ENCODE data around the gene KCTD21. TPM values are rescaled to one million over a fixed set of nuclear protein-coding genes. Genes with fewer than 3 reads are reported as not detected.

KCTD21 gene
- total RNA-seq, 1 experiment from 2014 or later, result 9.7 TPM

- intact Hi-C loops (cut with micrococcal nuclease; ENCODE audit: unreplicated experiment) (no loop called here), in situ Hi-C loops (cut with HindIII; ENCODE audit: low pct_unique_long_range_greater_than_20kb, low sequenced_read_pairs) (no loop called here)
- H3K4me3 ChIP-seq (ENCODE audit: low read depth in 2 of 2, low read length in 2 of 2), result no peak overlapping the region
- DNase-seq (ENCODE audit: low read depth, low spot score) (no peak), ATAC-seq (no peak)
- ChIA-PET POLR2A (no interaction called here), CTCF (no interaction called here)
- H3K27ac ChIP-seq (ENCODE audit: low read length), result no peak overlapping the region
- no TSS peak for BruUV-seq (replicated peaks)
- no peaks in the 10 kb centered on the region for H3K9me3 ChIP-seq (ENCODE audit: control insufficient read depth, insufficient read depth, low read depth, low read length)
- H3K36me3 ChIP-seq (ENCODE audit: control insufficient read depth, insufficient read depth, low read length), result no peaks in the 10 kb centered on the region
- no peak for TF ChIP-seq REST (IDR thresholded peaks at IDR 0.05; ENCODE audit: insufficient read depth in 1 of 2, low read depth in 2 of 2, low read length in 1 of 2)
- H3K27me3 ChIP-seq (ENCODE audit: control insufficient read depth, insufficient read depth, low read length), result no peaks in the 10 kb centered on the region
- H3K4me1 ChIP-seq (ENCODE audit: control insufficient read depth, insufficient read depth, low read length), result no peaks in the 10 kb centered on the region
These were observed 26.5 kb downstream of the KCTD21 start for GRCh38 chr11:78161962-78162371.

GRCh38 chr11:78161346-78161745, 27.1 kb downstream of the KCTD21 start:
- H3K4me1 ChIP-seq (ENCODE audit: control insufficient read depth, insufficient read depth, low read length), result peaks cover 5% of the 10 kb centered on the region
- TF ChIP-seq SIN3A (IDR thresholded peaks at IDR 0.05; ENCODE audit: borderline replicate concordance, insufficient read depth, low read depth, low read length) (no peak), TCF7L2 (IDR thresholded peaks at IDR 0.05; ENCODE audit: low read depth, low read length) (no peak)
- no TSS peak for BruUV-seq (replicated peaks)
- no peaks in the 10 kb centered on the region for H3K27me3 ChIP-seq (ENCODE audit: control insufficient read depth, insufficient read depth, low read length)
- ATAC-seq (no peak), DNase-seq (ENCODE audit: low read depth, low spot score) (no peak)
- ChIA-PET POLR2A (no interaction called here), CTCF (no interaction called here)
- in situ Hi-C loops (cut with HindIII; ENCODE audit: low pct_unique_long_range_greater_than_20kb, low sequenced_read_pairs) (no loop called here), intact Hi-C loops (cut with micrococcal nuclease; ENCODE audit: unreplicated experiment) (no loop called here)
- H3K4me3 ChIP-seq (ENCODE audit: low read depth in 2 of 2, low read length in 2 of 2), result no peak overlapping the region
- no peaks in the 10 kb centered on the region for H3K9me3 ChIP-seq (ENCODE audit: control insufficient read depth, insufficient read depth, low read depth, low read length)
- H3K36me3 ChIP-seq (ENCODE audit: control insufficient read depth, insufficient read depth, low read length), result no peaks in the 10 kb centered on the region
- no peak overlapping the region for H3K27ac ChIP-seq (ENCODE audit: low read length)

- CTCF ChIA-PET, result no interaction called here
- Histone ChIP-seq H3K27me3 (ENCODE audit: control insufficient read depth, insufficient read depth, low read length) (no peaks in the 10 kb centered on the region), H3K4me3 (ENCODE audit: low read depth in 2 of 2, low read length in 2 of 2) (no peak overlapping the region), H3K27ac (ENCODE audit: low read length) (no peak overlapping the region), H3K4me1 (ENCODE audit: control insufficient read depth, insufficient read depth, low read length) (peaks cover 11% of the 10 kb centered on the region), H3K36me3 (ENCODE audit: control insufficient read depth, insufficient read depth, low read length) (no peaks in the 10 kb centered on the region), H3K9me3 (ENCODE audit: control insufficient read depth, insufficient read depth, low read depth, low read length) (no peaks in the 10 kb centered on the region)
- no TSS peak for BruUV-seq (replicated peaks)
- TF ChIP-seq POLR2AphosphoS5 (IDR thresholded peaks at IDR 0.05; ENCODE audit: low read depth, low read length) (no peak), REST (IDR thresholded peaks at IDR 0.05; ENCODE audit: insufficient read depth in 1 of 2, low read depth in 2 of 2, low read length in 1 of 2) (no peak), TCF7L2 (IDR thresholded peaks at IDR 0.05; ENCODE audit: low read depth, low read length) (no peak), SIN3A (IDR thresholded peaks at IDR 0.05; ENCODE audit: borderline replicate concordance, insufficient read depth, low read depth, low read length) (no peak)
- TF ChIP-seq, protein P1, sequence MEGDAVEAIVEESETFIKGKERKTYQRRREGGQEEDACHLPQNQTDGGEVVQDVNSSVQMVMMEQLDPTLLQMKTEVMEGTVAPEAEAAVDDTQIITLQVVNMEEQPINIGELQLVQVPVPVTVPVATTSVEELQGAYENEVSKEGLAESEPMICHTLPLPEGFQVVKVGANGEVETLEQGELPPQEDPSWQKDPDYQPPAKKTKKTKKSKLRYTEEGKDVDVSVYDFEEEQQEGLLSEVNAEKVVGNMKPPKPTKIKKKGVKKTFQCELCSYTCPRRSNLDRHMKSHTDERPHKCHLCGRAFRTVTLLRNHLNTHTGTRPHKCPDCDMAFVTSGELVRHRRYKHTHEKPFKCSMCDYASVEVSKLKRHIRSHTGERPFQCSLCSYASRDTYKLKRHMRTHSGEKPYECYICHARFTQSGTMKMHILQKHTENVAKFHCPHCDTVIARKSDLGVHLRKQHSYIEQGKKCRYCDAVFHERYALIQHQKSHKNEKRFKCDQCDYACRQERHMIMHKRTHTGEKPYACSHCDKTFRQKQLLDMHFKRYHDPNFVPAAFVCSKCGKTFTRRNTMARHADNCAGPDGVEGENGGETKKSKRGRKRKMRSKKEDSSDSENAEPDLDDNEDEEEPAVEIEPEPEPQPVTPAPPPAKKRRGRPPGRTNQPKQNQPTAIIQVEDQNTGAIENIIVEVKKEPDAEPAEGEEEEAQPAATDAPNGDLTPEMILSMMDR (IDR thresholded peaks at IDR 0.05), result no peak
- intact Hi-C loops (cut with micrococcal nuclease; ENCODE audit: unreplicated experiment) (no loop called here), in situ Hi-C loops (cut with HindIII; ENCODE audit: low pct_unique_long_range_greater_than_20kb, low sequenced_read_pairs) (no loop called here)
- no peak for DNase-seq (ENCODE audit: low read depth, low spot score)
- POLR2A ChIA-PET, result no interaction called here
- ATAC-seq, result no peak
These were observed 27.9 kb downstream of the KCTD21 start for GRCh38 chr11:78160557-78160956.

Data from Panc1 (cell line).